ENCODE results near the gene DRAM2. TPM values are rescaled to one million over a fixed set of nuclear protein-coding genes. Genes with fewer than 3 reads are reported as not detected.
"Not testable (repeated sequence)": the region's sequence is repeated elsewhere in the genome, so short reads cannot be mapped to it uniquely, and the experiment has no call there.

The DRAM2 gene
- total RNA-seq, 1 donor from 2014 or later = 69.4 TPM

GRCh38 chr1:111104981-111105380 is 34.9 kb downstream of the DRAM2 start:
- TF ChIP-seq CTCF (IDR thresholded peaks at IDR 0.05; ENCODE audit: insufficient read depth, low read length, poor library complexity, severe bottlenecking) = no peak
- Histone ChIP-seq H3K27me3 (ENCODE audit: control insufficient read depth, insufficient read depth, low read length) (no peaks in the 10 kb centered on the region), H3K36me3 (ENCODE audit: control insufficient read depth, insufficient read depth, low read length) (no peaks in the 10 kb centered on the region)

GRCh38 chr1:111101854-111102642 is 37.8 kb downstream of the DRAM2 start:
- Histone ChIP-seq H3K36me3 (ENCODE audit: control insufficient read depth, insufficient read depth, low read length) (no peaks in the 10 kb centered on the region), H3K27me3 (ENCODE audit: control insufficient read depth, insufficient read depth, low read length) (no peaks in the 10 kb centered on the region), H3K4me3 (ENCODE audit: low read depth, low read length) (no peak overlapping the region)
- TF ChIP-seq CTCF (IDR thresholded peaks at IDR 0.05; ENCODE audit: insufficient read depth, low read length, poor library complexity, severe bottlenecking) = no peak
- no peak for DNase-seq (ENCODE audit: low read depth)

More at GRCh38 chr1:111104981-111105380, 34.9 kb downstream of the DRAM2 start:
- no peak for DNase-seq (ENCODE audit: low read depth)
- H3K4me3 ChIP-seq (ENCODE audit: low read depth, low read length) = no peak overlapping the region

- H3K36me3 ChIP-seq (ENCODE audit: control insufficient read depth, insufficient read depth, low read length) = no peaks in the 10 kb centered on the region
- no peaks in the 10 kb centered on the region for H3K27me3 ChIP-seq (ENCODE audit: control insufficient read depth, insufficient read depth, low read length)
- no peak for DNase-seq (ENCODE audit: low read depth)
- TF ChIP-seq CTCF (IDR thresholded peaks at IDR 0.05; ENCODE audit: insufficient read depth, low read length, poor library complexity, severe bottlenecking) = no peak
- H3K4me3 ChIP-seq (ENCODE audit: low read depth, low read length) = no peak overlapping the region
Measured at GRCh38 chr1:111099289-111099688, 40.6 kb downstream of the DRAM2 start.

- Histone ChIP-seq H3K27me3 (ENCODE audit: control insufficient read depth, insufficient read depth, low read length) (no peaks in the 10 kb centered on the region), H3K4me3 (ENCODE audit: low read depth, low read length) (no peak overlapping the region), H3K36me3 (ENCODE audit: control insufficient read depth, insufficient read depth, low read length) (no peaks in the 10 kb centered on the region)
- TF ChIP-seq CTCF (IDR thresholded peaks at IDR 0.05; ENCODE audit: insufficient read depth, low read length, poor library complexity, severe bottlenecking) = no peak
- no peak for DNase-seq (ENCODE audit: low read depth)
Measured at GRCh38 chr1:111097356-111098099, 42.4 kb downstream of the DRAM2 start.

- not testable (repeated sequence) for H3K36me3 ChIP-seq (ENCODE audit: control insufficient read depth, insufficient read depth, low read length); DNase-seq (ENCODE audit: low read depth); H3K4me3 ChIP-seq (ENCODE audit: low read depth, low read length); H3K27me3 ChIP-seq (ENCODE audit: control insufficient read depth, insufficient read depth, low read length)
Measured at GRCh38 chr1:111095421-111095820, 44.5 kb downstream of the DRAM2 start.

GRCh38 chr1:111089638-111090037 is 50.3 kb downstream of the DRAM2 start:
- Histone ChIP-seq H3K4me3 (ENCODE audit: low read depth, low read length) (no peak overlapping the region), H3K36me3 (ENCODE audit: control insufficient read depth, insufficient read depth, low read length) (no peaks in the 10 kb centered on the region), H3K27me3 (ENCODE audit: control insufficient read depth, insufficient read depth, low read length) (no peaks in the 10 kb centered on the region)
- no peak for DNase-seq (ENCODE audit: low read depth)
- no peak for TF ChIP-seq CTCF (IDR thresholded peaks at IDR 0.05; ENCODE audit: insufficient read depth, low read length, poor library complexity, severe bottlenecking)
